Measurements from ENCODE around the gene TBXAS1.

Gene TBXAS1

DNA sequence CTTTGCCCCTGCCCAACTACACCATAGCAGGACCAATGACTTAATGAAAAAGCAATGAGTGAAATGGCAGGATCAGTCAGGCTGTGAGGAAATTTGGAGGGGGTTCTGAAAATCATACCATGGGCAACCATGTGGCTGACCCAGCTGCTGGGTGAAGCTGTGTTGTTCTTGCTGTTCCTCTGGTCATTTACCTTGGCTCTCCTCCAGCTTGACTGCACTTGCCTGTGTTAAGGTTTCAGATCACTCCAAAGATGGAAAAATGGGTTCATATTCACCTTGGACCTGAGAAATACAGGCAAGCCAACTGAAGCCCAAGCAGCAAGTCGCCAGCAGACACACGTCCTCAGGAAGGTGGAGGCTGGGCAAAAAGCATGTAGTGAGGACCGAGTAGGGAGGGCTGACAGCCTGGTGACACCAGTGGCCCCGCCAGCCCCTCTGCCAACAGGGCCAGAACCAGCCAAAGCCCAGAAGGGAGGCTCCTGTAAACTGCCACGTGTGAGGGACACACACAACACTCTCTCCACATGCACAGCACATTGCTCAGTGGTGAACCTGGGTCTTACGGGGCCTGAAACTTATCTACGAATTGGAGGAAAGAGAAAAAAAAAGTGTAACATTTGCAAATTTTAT, 193.6 kb downstream of the TBXAS1 start:
- Histone ChIP-seq H3K36me3 (replicated peaks; ENCODE audit: insufficient read depth, low read length) (no peaks in the 10 kb centered on the region), H3K27ac (ENCODE audit: low read length) (no peak overlapping the region), H3K4me2 (ENCODE audit: low read depth, low read length) (no peak overlapping the region), H3K9me3 (replicated peaks; ENCODE audit: insufficient read depth, low read length) (no peaks in the 10 kb centered on the region), H3K79me2 (ENCODE audit: low read length) (no peaks in the 10 kb centered on the region), H3K9ac (ENCODE audit: low read length) (no peak overlapping the region), H3K4me1 (ENCODE audit: low read length) (no peaks in the 10 kb centered on the region), H3F3A (ENCODE audit: insufficient read depth, low read length) (no peaks in the 10 kb centered on the region), H3K4me3 (ENCODE audit: low read length) (no peak overlapping the region), H2AFZ (ENCODE audit: low read length) (no peak overlapping the region), H3K9me2 (replicated peaks; ENCODE audit: insufficient read depth, low read length) (no peaks in the 10 kb centered on the region), H3K27me3 (replicated peaks; ENCODE audit: insufficient read depth, low read length) (no peaks in the 10 kb centered on the region), H4K20me1 (ENCODE audit: insufficient read depth, low read length) (no peaks in the 10 kb centered on the region)
- TF ChIP-seq EZH2phosphoT487 (IDR thresholded peaks at IDR 0.05; ENCODE audit: low read length) (no peak), EZH2 (optimal IDR thresholded peaks at IDR 0.05; ENCODE audit: low read depth, low read length) (no peak)
- TF ChIP-seq, protein P1, sequence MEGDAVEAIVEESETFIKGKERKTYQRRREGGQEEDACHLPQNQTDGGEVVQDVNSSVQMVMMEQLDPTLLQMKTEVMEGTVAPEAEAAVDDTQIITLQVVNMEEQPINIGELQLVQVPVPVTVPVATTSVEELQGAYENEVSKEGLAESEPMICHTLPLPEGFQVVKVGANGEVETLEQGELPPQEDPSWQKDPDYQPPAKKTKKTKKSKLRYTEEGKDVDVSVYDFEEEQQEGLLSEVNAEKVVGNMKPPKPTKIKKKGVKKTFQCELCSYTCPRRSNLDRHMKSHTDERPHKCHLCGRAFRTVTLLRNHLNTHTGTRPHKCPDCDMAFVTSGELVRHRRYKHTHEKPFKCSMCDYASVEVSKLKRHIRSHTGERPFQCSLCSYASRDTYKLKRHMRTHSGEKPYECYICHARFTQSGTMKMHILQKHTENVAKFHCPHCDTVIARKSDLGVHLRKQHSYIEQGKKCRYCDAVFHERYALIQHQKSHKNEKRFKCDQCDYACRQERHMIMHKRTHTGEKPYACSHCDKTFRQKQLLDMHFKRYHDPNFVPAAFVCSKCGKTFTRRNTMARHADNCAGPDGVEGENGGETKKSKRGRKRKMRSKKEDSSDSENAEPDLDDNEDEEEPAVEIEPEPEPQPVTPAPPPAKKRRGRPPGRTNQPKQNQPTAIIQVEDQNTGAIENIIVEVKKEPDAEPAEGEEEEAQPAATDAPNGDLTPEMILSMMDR (IDR thresholded peaks at IDR 0.05; ENCODE audit: low read length): no peak
- DNase-seq: no peak

DNA sequence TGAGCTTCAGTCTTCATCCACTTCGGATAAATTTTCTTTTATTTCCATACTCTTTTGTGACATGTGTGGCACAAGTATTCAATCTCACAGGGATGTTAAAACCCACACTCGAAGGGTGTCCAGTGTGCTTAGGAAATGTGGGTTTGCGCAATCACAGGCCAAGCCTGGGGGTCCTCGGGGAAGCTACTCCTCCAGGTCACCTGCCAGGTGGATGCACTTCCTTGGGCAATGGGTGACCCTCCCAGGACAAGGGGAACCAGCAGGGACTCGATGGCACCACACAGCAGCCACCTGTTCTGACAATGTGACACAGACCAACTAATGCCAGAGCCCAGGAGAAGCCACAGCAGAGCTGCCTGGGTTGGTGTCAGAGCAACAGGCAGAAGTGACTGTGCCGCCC, 194.7 kb downstream of the TBXAS1 start:
- H3K9ac ChIP-seq (ENCODE audit: low read length): no peak overlapping the region
- no peaks in the 10 kb centered on the region for H3K9me2 ChIP-seq (replicated peaks; ENCODE audit: insufficient read depth, low read length)
- H2AFZ ChIP-seq (ENCODE audit: low read length): no peak overlapping the region
- H3K36me3 ChIP-seq (replicated peaks; ENCODE audit: insufficient read depth, low read length): no peaks in the 10 kb centered on the region
- no peak overlapping the region for H3K4me2 ChIP-seq (ENCODE audit: low read depth, low read length)
- DNase-seq: no peak
- no peaks in the 10 kb centered on the region for H3K79me2 ChIP-seq (ENCODE audit: low read length)
- no peaks in the 10 kb centered on the region for H3K4me1 ChIP-seq (ENCODE audit: low read length)
- no peaks in the 10 kb centered on the region for H3K27me3 ChIP-seq (replicated peaks; ENCODE audit: insufficient read depth, low read length)
- H3K27ac ChIP-seq (ENCODE audit: low read length): no peak overlapping the region
- H3F3A ChIP-seq (ENCODE audit: insufficient read depth, low read length): no peaks in the 10 kb centered on the region
- TF ChIP-seq EZH2 (optimal IDR thresholded peaks at IDR 0.05; ENCODE audit: low read depth, low read length) (no peak), EZH2phosphoT487 (IDR thresholded peaks at IDR 0.05; ENCODE audit: low read length) (no peak)
- TF ChIP-seq, protein P1 (IDR thresholded peaks at IDR 0.05; ENCODE audit: low read length): no peak
- H3K9me3 ChIP-seq (replicated peaks; ENCODE audit: insufficient read depth, low read length): no peaks in the 10 kb centered on the region
- H3K4me3 ChIP-seq (ENCODE audit: low read length): no peak overlapping the region
- no peaks in the 10 kb centered on the region for H4K20me1 ChIP-seq (ENCODE audit: insufficient read depth, low read length)

DNA sequence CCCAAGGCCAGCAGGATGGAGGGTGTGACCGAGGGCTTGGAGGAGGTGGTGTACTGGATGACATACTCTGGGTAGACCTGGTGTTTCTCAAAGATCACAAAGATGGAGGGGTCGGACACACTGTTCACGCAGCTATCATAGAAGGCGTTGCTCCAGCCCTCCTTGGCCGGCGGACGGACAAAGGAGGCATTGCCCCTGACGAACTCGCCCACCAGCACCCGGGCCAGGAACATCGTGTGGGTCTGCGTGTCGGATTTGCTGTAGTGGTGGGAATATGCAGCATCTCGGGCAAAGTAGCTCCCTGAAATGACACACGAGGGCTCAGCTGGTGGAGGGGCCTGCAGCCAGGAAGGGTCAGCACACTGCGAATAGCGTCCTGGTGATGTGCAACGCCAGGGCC, 195.5 kb downstream of the TBXAS1 start:
- Histone ChIP-seq H3K79me2 (ENCODE audit: low read length) (no peaks in the 10 kb centered on the region), H3K4me2 (ENCODE audit: low read depth, low read length) (no peak overlapping the region), H3K9ac (ENCODE audit: low read length) (no peak overlapping the region), H3K9me3 (replicated peaks; ENCODE audit: insufficient read depth, low read length) (no peaks in the 10 kb centered on the region), H3K36me3 (replicated peaks; ENCODE audit: insufficient read depth, low read length) (no peaks in the 10 kb centered on the region), H3K4me3 (ENCODE audit: low read length) (no peak overlapping the region), H3K27me3 (replicated peaks; ENCODE audit: insufficient read depth, low read length) (no peaks in the 10 kb centered on the region), H3K9me2 (replicated peaks; ENCODE audit: insufficient read depth, low read length) (no peaks in the 10 kb centered on the region), H2AFZ (ENCODE audit: low read length) (no peak overlapping the region), H3K27ac (ENCODE audit: low read length) (no peak overlapping the region), H3F3A (ENCODE audit: insufficient read depth, low read length) (no peaks in the 10 kb centered on the region), H3K4me1 (ENCODE audit: low read length) (no peaks in the 10 kb centered on the region), H4K20me1 (ENCODE audit: insufficient read depth, low read length) (no peaks in the 10 kb centered on the region)
- TF ChIP-seq EZH2 (optimal IDR thresholded peaks at IDR 0.05; ENCODE audit: low read depth, low read length): no peak
- TF ChIP-seq, protein P1 (IDR thresholded peaks at IDR 0.05; ENCODE audit: low read length): no peak
- TF ChIP-seq EZH2phosphoT487 (IDR thresholded peaks at IDR 0.05; ENCODE audit: low read length): no peak
- DNase-seq: no peak
